Mesenchymal stem cell (in vitro differentiated cells and primary cell): ENCODE measurements around the gene TFAP2C.

Source experiments
- DNase-seq: peaks from one replicate; pipeline ENCODE4 v3.0.0-alpha.2; 2013
- H2AFZ ChIP-seq: one replicate; pipeline ENCODE4 v1.6.1; 2013; ENCODE audit warnings: low read depth, mild to moderate bottlenecking, control low read depth, inconsistent platforms, low read length, moderate library complexity
- H2AK5ac ChIP-seq: 2 replicates; pipeline ENCODE4 v1.6.1; 2013; ENCODE audit warnings: low read length, moderate library complexity, mild to moderate bottlenecking, inconsistent platforms; ENCODE audit not compliant: severe bottlenecking
- H2BK120ac ChIP-seq: one replicate; pipeline ENCODE4 v1.6.1; 2013; ENCODE audit warnings: low read depth, mild to moderate bottlenecking, inconsistent platforms, low read length, moderate library complexity
- H2BK12ac ChIP-seq, 2 experiments: one replicate each; pipeline ENCODE4 v1.6.1; 2013; ENCODE audit warnings: inconsistent platforms in 2 of 2, low read length in 2 of 2, mild to moderate bottlenecking in 2 of 2, moderate library complexity in 2 of 2, control low read depth in 1 of 2
- H2BK15ac ChIP-seq: one replicate; pipeline ENCODE4 v1.6.1; 2013; ENCODE audit warnings: mild to moderate bottlenecking, low read depth, inconsistent platforms; ENCODE audit not compliant: poor library complexity, severe bottlenecking
- H2BK5ac ChIP-seq: 2 replicates; pipeline ENCODE4 v1.6.1; 2013; ENCODE audit warnings: low read depth, mild to moderate bottlenecking, low read length, control low read depth, inconsistent platforms; ENCODE audit not compliant: poor library complexity, severe bottlenecking
- H3K14ac ChIP-seq, 2 experiments: one replicate each; pipeline ENCODE4 v1.6.1; 2013; ENCODE audit warnings: inconsistent platforms in 2 of 2, low read length in 2 of 2, control low read depth in 1 of 2, mild to moderate bottlenecking in 1 of 2, moderate library complexity in 1 of 2
- H3K18ac ChIP-seq, 2 experiments: one replicate each; pipeline ENCODE4 v1.6.1; 2013; ENCODE audit warnings: inconsistent platforms in 2 of 2, low read length in 2 of 2, control low read depth in 1 of 2, low read depth in 1 of 2, mild to moderate bottlenecking in 1 of 2
- H3K23ac ChIP-seq, 2 experiments: one replicate each; pipeline ENCODE4 v1.6.1; 2013; ENCODE audit warnings: inconsistent platforms in 2 of 2, low read length in 2 of 2, mild to moderate bottlenecking in 2 of 2, moderate library complexity in 2 of 2, control low read depth in 1 of 2
- H3K27ac ChIP-seq: 2 replicates; pipeline ENCODE4 v1.5.1; 2013; ENCODE audit warnings: mild to moderate bottlenecking, moderate library complexity, low read length, control low read depth, inconsistent platforms; ENCODE audit not compliant: poor library complexity, severe bottlenecking
- H3K27me3 ChIP-seq, 2 experiments: 2 replicates each; pipeline versions ENCODE4 v1.6.1 to v1.7.0; 2013; ENCODE audit warnings: low read length in 2 of 2, mild to moderate bottlenecking in 2 of 2, moderate library complexity in 2 of 2, control low read depth in 1 of 2, inconsistent platforms in 1 of 2; ENCODE audit not compliant: control insufficient read depth in 1 of 2, insufficient read depth in 1 of 2
- H3K36me3 ChIP-seq, 2 experiments: 2 replicates each; pipeline versions ENCODE4 v1.6.1 to v1.7.0; 2013; ENCODE audit warnings: low read length in 2 of 2, control low read depth in 1 of 2, inconsistent platforms in 1 of 2, low read depth in 1 of 2, mild to moderate bottlenecking in 1 of 2; ENCODE audit not compliant: insufficient read depth in 2 of 2, control insufficient read depth in 1 of 2
- H3K4ac ChIP-seq, 2 experiments: one replicate each; pipeline ENCODE4 v1.6.1; 2013; ENCODE audit warnings: inconsistent platforms in 2 of 2, low read length in 2 of 2, mild to moderate bottlenecking in 2 of 2, moderate library complexity in 2 of 2, control low read depth in 1 of 2, low read depth in 1 of 2
- H3K4me1 ChIP-seq: 2 replicates; pipeline ENCODE4 v1.6.1; 2013; ENCODE audit warnings: low read depth, low read length, control low read depth; ENCODE audit not compliant: control insufficient read depth, insufficient read depth
- H3K4me2 ChIP-seq: 2 replicates; pipeline ENCODE4 v1.6.1; 2013; ENCODE audit warnings: low read length, mild to moderate bottlenecking, inconsistent platforms; ENCODE audit not compliant: poor library complexity, severe bottlenecking
- H3K4me3 ChIP-seq, 2 experiments: 2 replicates each; pipeline versions ENCODE4 v1.5.1 to v1.7.0; 2013; ENCODE audit warnings: low read length in 2 of 2, mild to moderate bottlenecking in 2 of 2, control low read depth in 1 of 2, low read depth in 1 of 2; ENCODE audit not compliant: insufficient read depth in 1 of 2
- H3K79me1 ChIP-seq: replicated peaks from 2 replicates; pipeline ENCODE4 v1.6.1; 2013; ENCODE audit warnings: mild to moderate bottlenecking, control low read depth, low read length, inconsistent platforms; ENCODE audit not compliant: poor library complexity, severe bottlenecking
- H3K9ac ChIP-seq: 2 replicates; pipeline ENCODE4 v1.7.0; 2013; ENCODE audit warnings: mild to moderate bottlenecking, low read length, moderate library complexity
- H3K9me3 ChIP-seq: 2 replicates; pipeline ENCODE4 v1.7.0; 2013; ENCODE audit warnings: mild to moderate bottlenecking, low read length; ENCODE audit not compliant: control insufficient read depth
- H4K8ac ChIP-seq: one replicate; pipeline ENCODE4 v1.6.1; 2013; ENCODE audit warnings: inconsistent platforms, mild to moderate bottlenecking, low read length, moderate library complexity
- H4K91ac ChIP-seq: one replicate; pipeline ENCODE4 v1.6.1; 2013; ENCODE audit warnings: mild to moderate bottlenecking, low read length, inconsistent platforms
- WGBS: methylation state at CpG from one replicate; pipeline ENCODE4 v1.1.7; 2013; ENCODE audit warnings: mixed read lengths; 5-methylcytosine and 5-hydroxymethylcytosine counted together

Gene TFAP2C

GRCh38 chr20:56584916-56585315 lies 44.2 kb upstream of the TFAP2C start:
- Histone ChIP-seq H2AK5ac (no peak overlapping the region), H2BK12ac (no peak overlapping the region), H2AFZ (no peak overlapping the region), H3K23ac (no peak overlapping the region), H3K4me3 (no peak overlapping the region), H4K91ac (no peak overlapping the region), H2BK15ac (no peak overlapping the region), H2BK5ac (no peak overlapping the region), H4K8ac (no peak overlapping the region), H3K14ac (no peak overlapping the region), H3K36me3 (no peaks in the 10 kb centered on the region), H3K9ac (no peak overlapping the region), H3K4me1 (peaks cover 1% of the 10 kb centered on the region), H2BK120ac (no peak overlapping the region), H3K79me1 (no peaks in the 10 kb centered on the region), H3K27ac (no peak overlapping the region), H3K9me3 (no peaks in the 10 kb centered on the region), H3K4ac (no peak overlapping the region), H3K4me2 (no peak overlapping the region), H3K27me3 (peaks cover 0 to 25% of the 10 kb centered on the region in 2 experiments), H3K18ac (no peak overlapping the region)
- DNase-seq = no peak
- 79% methylated on average over 5 of the region's 5 CpGs for WGBS

DNA sequence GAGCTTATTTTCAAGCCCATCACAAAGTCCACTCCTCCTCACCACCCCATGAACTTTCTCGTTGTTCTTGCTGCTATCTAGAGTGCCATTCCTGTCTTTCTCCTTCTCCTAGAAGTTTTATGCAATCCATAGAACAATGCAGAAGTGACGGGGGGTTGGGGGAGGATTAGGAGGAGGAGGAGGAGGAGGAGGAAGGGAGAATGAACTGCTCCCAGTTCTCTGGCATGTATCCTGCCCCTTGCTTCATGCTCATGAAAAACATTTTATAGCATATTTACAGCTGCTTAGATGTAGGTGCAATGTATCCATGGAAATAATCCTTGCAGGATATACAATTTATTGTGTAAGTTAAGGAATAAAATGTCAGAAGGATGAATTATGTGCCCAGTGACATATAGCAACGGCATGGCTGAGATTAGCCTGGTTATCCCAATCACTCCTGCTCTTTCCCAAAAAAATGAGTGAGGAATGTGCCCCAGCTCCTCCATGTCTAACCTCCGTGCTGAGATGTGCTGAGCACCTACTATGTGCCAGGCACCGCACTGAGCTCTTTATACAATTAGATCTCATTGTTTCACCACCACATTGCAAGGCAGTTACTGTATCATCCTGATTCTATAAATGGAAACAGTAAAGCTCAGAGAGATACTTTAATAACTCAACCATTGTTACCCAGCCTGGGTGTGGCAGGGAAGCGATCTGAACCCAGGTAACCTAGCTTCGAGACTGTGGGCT lies 41.6 kb upstream of the TFAP2C start:
- Histone ChIP-seq H3K9ac (no peak overlapping the region), H2BK120ac (no peak overlapping the region), H3K14ac (no peak overlapping the region), H2AK5ac (no peak overlapping the region), H3K4ac (no peak overlapping the region), H3K27me3 (peaks cover 0 to 16% of the 10 kb centered on the region in 2 experiments), H3K4me2 (no peak overlapping the region), H3K9me3 (no peaks in the 10 kb centered on the region), H3K36me3 (no peaks in the 10 kb centered on the region), H3K27ac (no peak overlapping the region), H2AFZ (no peak overlapping the region), H4K91ac (no peak overlapping the region), H3K4me1 (peaks cover 1% of the 10 kb centered on the region), H2BK12ac (no peak overlapping the region), H2BK15ac (no peak overlapping the region), H3K18ac (no peak overlapping the region), H4K8ac (no peak overlapping the region), H3K23ac (no peak overlapping the region), H2BK5ac (no peak overlapping the region), H3K4me3 (no peak overlapping the region), H3K79me1 (no peaks in the 10 kb centered on the region)
- DNase-seq = no peak
- 83% methylated on average over 5 of the region's 7 CpGs for WGBS

GRCh38 chr20:56588996-56589395 lies 40.1 kb upstream of the TFAP2C start:
- DNase-seq = no peak
- H3K79me1 ChIP-seq = no peaks in the 10 kb centered on the region
- no peak overlapping the region for H3K27ac ChIP-seq
- no peak overlapping the region for H4K91ac ChIP-seq
- 88% methylated on average over 3 of the region's 3 CpGs for WGBS
- no peak overlapping the region for H2AFZ ChIP-seq
- no peak overlapping the region for H4K8ac ChIP-seq
- H2AK5ac ChIP-seq = no peak overlapping the region
- H3K9ac ChIP-seq = no peak overlapping the region
- no peak overlapping the region for H2BK15ac ChIP-seq
- H3K4me2 ChIP-seq = no peak overlapping the region
- H2BK12ac ChIP-seq = no peak overlapping the region
- H3K9me3 ChIP-seq = no peaks in the 10 kb centered on the region
- no peak overlapping the region for H2BK5ac ChIP-seq
- peaks cover 1% of the 10 kb centered on the region for H3K4me1 ChIP-seq
- no peak overlapping the region for H3K23ac ChIP-seq
- no peak overlapping the region for H3K18ac ChIP-seq
- no peak overlapping the region for H3K4ac ChIP-seq
- no peak overlapping the region for H2BK120ac ChIP-seq
- no peak overlapping the region for H3K4me3 ChIP-seq
- H3K36me3 ChIP-seq = no peaks in the 10 kb centered on the region
- peaks cover 0 to 20% of the 10 kb centered on the region in 2 experiments for H3K27me3 ChIP-seq
- no peak overlapping the region for H3K14ac ChIP-seq

GRCh38 chr20:56589633-56590032 lies 39.5 kb upstream of the TFAP2C start:
- Histone ChIP-seq H2BK5ac (no peak overlapping the region), H3K4me1 (peaks cover 1% of the 10 kb centered on the region), H3K4ac (no peak overlapping the region), H3K9me3 (no peaks in the 10 kb centered on the region), H4K8ac (no peak overlapping the region), H3K4me3 (no peak overlapping the region), H3K9ac (no peak overlapping the region), H2BK15ac (no peak overlapping the region), H4K91ac (no peak overlapping the region), H2AK5ac (no peak overlapping the region), H3K4me2 (no peak overlapping the region), H2BK120ac (no peak overlapping the region), H2AFZ (no peak overlapping the region), H2BK12ac (no peak overlapping the region), H3K27me3 (peaks cover 0 to 16% of the 10 kb centered on the region in 2 experiments), H3K23ac (no peak overlapping the region), H3K79me1 (no peaks in the 10 kb centered on the region), H3K36me3 (no peaks in the 10 kb centered on the region), H3K18ac (no peak overlapping the region), H3K14ac (no peak overlapping the region), H3K27ac (no peak overlapping the region)
- DNase-seq = no peak
- 83% methylated on average over 5 of the region's 5 CpGs for WGBS
